ENCODE results near the gene CAMTA1. TPM values are rescaled to one million over a fixed set of nuclear protein-coding genes. Genes with fewer than 3 reads are reported as not detected.

CAMTA1 gene
- total RNA-seq, 1 donor from 2014 or later, result 38.1 TPM

GRCh38 chr1:7105269-7105668 is 320.0 kb downstream of the CAMTA1 start:
- H3K4me3 ChIP-seq (ENCODE audit: low read length in 3 of 3), result no peak overlapping the region
- H3K27ac ChIP-seq (ENCODE audit: low read depth, low read length), result no peak overlapping the region
- no peak overlapping the region for H3K9ac ChIP-seq (ENCODE audit: low read depth in 1 of 3, low read length in 3 of 3)
- H3K36me3 ChIP-seq (ENCODE audit: control insufficient read depth in 3 of 3, insufficient read depth in 3 of 3, low read length in 3 of 3), result no peaks in the 10 kb centered on the region
- H3K4me1 ChIP-seq (ENCODE audit: control insufficient read depth in 3 of 3, insufficient read depth in 3 of 3, low read length in 3 of 3), result peaks cover 0 to 20% (median 8%) of the 10 kb centered on the region in 3 donors
- peaks cover 5 to 32% (median 18%) of the 10 kb centered on the region in 3 donors for H3K27me3 ChIP-seq (ENCODE audit: control insufficient read depth in 3 of 3, insufficient read depth in 3 of 3, low read length in 3 of 3)
- H3K9me3 ChIP-seq (ENCODE audit: control insufficient read depth in 3 of 3, low read length in 3 of 3), result no peaks in the 10 kb centered on the region

GRCh38 chr1:7106442-7107108 is 321.3 kb downstream of the CAMTA1 start:
- Histone ChIP-seq H3K9ac (ENCODE audit: low read depth in 1 of 3, low read length in 3 of 3) (no peak overlapping the region), H3K36me3 (ENCODE audit: control insufficient read depth in 3 of 3, insufficient read depth in 3 of 3, low read length in 3 of 3) (no peaks in the 10 kb centered on the region), H3K4me1 (ENCODE audit: control insufficient read depth in 3 of 3, insufficient read depth in 3 of 3, low read length in 3 of 3) (peaks cover 0 to 15% (median 6%) of the 10 kb centered on the region in 3 donors), H3K9me3 (ENCODE audit: control insufficient read depth in 3 of 3, low read length in 3 of 3) (no peaks in the 10 kb centered on the region), H3K27ac (ENCODE audit: low read depth, low read length) (no peak overlapping the region), H3K27me3 (ENCODE audit: control insufficient read depth in 3 of 3, insufficient read depth in 3 of 3, low read length in 3 of 3) (peaks cover 5 to 26% (median 17%) of the 10 kb centered on the region in 3 donors), H3K4me3 (ENCODE audit: low read length in 3 of 3) (no peak overlapping the region)

GRCh38 chr1:7107109-7107830 is 322.0 kb downstream of the CAMTA1 start:
- Histone ChIP-seq H3K36me3 (ENCODE audit: control insufficient read depth in 3 of 3, insufficient read depth in 3 of 3, low read length in 3 of 3) (no peaks in the 10 kb centered on the region), H3K4me3 (ENCODE audit: low read length in 3 of 3) (no peak overlapping the region), H3K9ac (ENCODE audit: low read depth in 1 of 3, low read length in 3 of 3) (no peak overlapping the region), H3K4me1 (ENCODE audit: control insufficient read depth in 3 of 3, insufficient read depth in 3 of 3, low read length in 3 of 3) (peaks cover 0 to 15% (median 6%) of the 10 kb centered on the region in 3 donors), H3K9me3 (ENCODE audit: control insufficient read depth in 3 of 3, low read length in 3 of 3) (no peaks in the 10 kb centered on the region), H3K27me3 (ENCODE audit: control insufficient read depth in 3 of 3, insufficient read depth in 3 of 3, low read length in 3 of 3) (peaks cover 5 to 27% (median 16%) of the 10 kb centered on the region in 3 donors), H3K27ac (ENCODE audit: low read depth, low read length) (no peak overlapping the region)

GRCh38 chr1:7108251-7108650 is 323.0 kb downstream of the CAMTA1 start:
- Histone ChIP-seq H3K36me3 (ENCODE audit: control insufficient read depth in 3 of 3, insufficient read depth in 3 of 3, low read length in 3 of 3) (no peaks in the 10 kb centered on the region), H3K4me1 (ENCODE audit: control insufficient read depth in 3 of 3, insufficient read depth in 3 of 3, low read length in 3 of 3) (peaks cover 0 to 14% (median 6%) of the 10 kb centered on the region in 3 donors), H3K27ac (ENCODE audit: low read depth, low read length) (no peak overlapping the region), H3K9ac (ENCODE audit: low read depth in 1 of 3, low read length in 3 of 3) (no peak overlapping the region), H3K4me3 (ENCODE audit: low read length in 3 of 3) (no peak overlapping the region), H3K9me3 (ENCODE audit: control insufficient read depth in 3 of 3, low read length in 3 of 3) (no peaks in the 10 kb centered on the region), H3K27me3 (ENCODE audit: control insufficient read depth in 3 of 3, insufficient read depth in 3 of 3, low read length in 3 of 3) (peaks cover 5 to 31% (median 16%) of the 10 kb centered on the region in 3 donors)

- no peak overlapping the region for H3K4me3 ChIP-seq (ENCODE audit: low read length in 3 of 3)
- no peaks in the 10 kb centered on the region for H3K9me3 ChIP-seq (ENCODE audit: control insufficient read depth in 3 of 3, low read length in 3 of 3)
- no peak overlapping the region for H3K9ac ChIP-seq (ENCODE audit: low read depth in 1 of 3, low read length in 3 of 3)
- no peaks in the 10 kb centered on the region for H3K36me3 ChIP-seq (ENCODE audit: control insufficient read depth in 3 of 3, insufficient read depth in 3 of 3, low read length in 3 of 3)
- H3K27me3 ChIP-seq (ENCODE audit: control insufficient read depth in 3 of 3, insufficient read depth in 3 of 3, low read length in 3 of 3), result peaks cover 5 to 31% (median 16%) of the 10 kb centered on the region in 3 donors
- no peak overlapping the region for H3K27ac ChIP-seq (ENCODE audit: low read depth, low read length)
- H3K4me1 ChIP-seq (ENCODE audit: control insufficient read depth in 3 of 3, insufficient read depth in 3 of 3, low read length in 3 of 3), result no peaks in the 10 kb centered on the region
These were observed 324.6 kb downstream of the CAMTA1 start for GRCh38 chr1:7109901-7110300.

- no peak overlapping the region for H3K4me3 ChIP-seq (ENCODE audit: low read length in 3 of 3)
- no peak overlapping the region for H3K9ac ChIP-seq (ENCODE audit: low read depth in 1 of 3, low read length in 3 of 3)
- H3K36me3 ChIP-seq (ENCODE audit: control insufficient read depth in 3 of 3, insufficient read depth in 3 of 3, low read length in 3 of 3), result no peaks in the 10 kb centered on the region
- H3K9me3 ChIP-seq (ENCODE audit: control insufficient read depth in 3 of 3, low read length in 3 of 3), result no peaks in the 10 kb centered on the region
- no peaks in the 10 kb centered on the region for H3K4me1 ChIP-seq (ENCODE audit: control insufficient read depth in 3 of 3, insufficient read depth in 3 of 3, low read length in 3 of 3)
- H3K27me3 ChIP-seq (ENCODE audit: control insufficient read depth in 3 of 3, insufficient read depth in 3 of 3, low read length in 3 of 3), result peaks cover 5 to 31% (median 16%) of the 10 kb centered on the region in 3 donors
- H3K27ac ChIP-seq (ENCODE audit: low read depth, low read length), result no peak overlapping the region
These were observed 325.1 kb downstream of the CAMTA1 start for GRCh38 chr1:7110321-7110720.

GRCh38 chr1:7111853-7112252 is 326.6 kb downstream of the CAMTA1 start:
- H3K36me3 ChIP-seq (ENCODE audit: control insufficient read depth in 3 of 3, insufficient read depth in 3 of 3, low read length in 3 of 3), result no peaks in the 10 kb centered on the region
- H3K9ac ChIP-seq (ENCODE audit: low read depth in 1 of 3, low read length in 3 of 3), result no peak overlapping the region
- H3K4me1 ChIP-seq (ENCODE audit: control insufficient read depth in 3 of 3, insufficient read depth in 3 of 3, low read length in 3 of 3), result no peaks in the 10 kb centered on the region

GRCh38 chr1:7113136-7113535 is 327.9 kb downstream of the CAMTA1 start:
- H3K4me1 ChIP-seq (ENCODE audit: control insufficient read depth in 3 of 3, insufficient read depth in 3 of 3, low read length in 3 of 3), result peaks cover 0 to 5% (median 3%) of the 10 kb centered on the region in 3 donors

More at GRCh38 chr1:7111853-7112252, 326.6 kb downstream of the CAMTA1 start:
- Histone ChIP-seq H3K4me3 (ENCODE audit: low read length in 3 of 3) (no peak overlapping the region), H3K9me3 (ENCODE audit: control insufficient read depth in 3 of 3, low read length in 3 of 3) (no peaks in the 10 kb centered on the region), H3K27me3 (ENCODE audit: control insufficient read depth in 3 of 3, insufficient read depth in 3 of 3, low read length in 3 of 3) (peaks cover 5 to 28% (median 12%) of the 10 kb centered on the region in 3 donors), H3K27ac (ENCODE audit: low read depth, low read length) (no peak overlapping the region)

GRCh38 chr1:7113822-7114221 is 328.6 kb downstream of the CAMTA1 start:
- no peak overlapping the region for H3K9ac ChIP-seq (ENCODE audit: low read depth in 1 of 3, low read length in 3 of 3)
- H3K9me3 ChIP-seq (ENCODE audit: control insufficient read depth in 3 of 3, low read length in 3 of 3), result no peaks in the 10 kb centered on the region

More at GRCh38 chr1:7113136-7113535, 327.9 kb downstream of the CAMTA1 start:
- Histone ChIP-seq H3K27me3 (ENCODE audit: control insufficient read depth in 3 of 3, insufficient read depth in 3 of 3, low read length in 3 of 3) (peaks cover 5 to 18% (median 8%) of the 10 kb centered on the region in 3 donors), H3K27ac (ENCODE audit: low read depth, low read length) (no peak overlapping the region), H3K36me3 (ENCODE audit: control insufficient read depth in 3 of 3, insufficient read depth in 3 of 3, low read length in 3 of 3) (no peaks in the 10 kb centered on the region), H3K9me3 (ENCODE audit: control insufficient read depth in 3 of 3, low read length in 3 of 3) (no peaks in the 10 kb centered on the region), H3K4me3 (ENCODE audit: low read length in 3 of 3) (no peak overlapping the region), H3K9ac (ENCODE audit: low read depth in 1 of 3, low read length in 3 of 3) (no peak overlapping the region)

GRCh38 chr1:7116001-7116400 is 330.7 kb downstream of the CAMTA1 start:
- no peak overlapping the region for H3K9ac ChIP-seq (ENCODE audit: low read depth in 1 of 3, low read length in 3 of 3)
- no peaks in the 10 kb centered on the region for H3K9me3 ChIP-seq (ENCODE audit: control insufficient read depth in 3 of 3, low read length in 3 of 3)
- H3K27ac ChIP-seq (ENCODE audit: low read depth, low read length), result no peak overlapping the region

More at GRCh38 chr1:7113822-7114221, 328.6 kb downstream of the CAMTA1 start:
- no peak overlapping the region for H3K27ac ChIP-seq (ENCODE audit: low read depth, low read length)
- H3K36me3 ChIP-seq (ENCODE audit: control insufficient read depth in 3 of 3, insufficient read depth in 3 of 3, low read length in 3 of 3), result no peaks in the 10 kb centered on the region
- H3K27me3 ChIP-seq (ENCODE audit: control insufficient read depth in 3 of 3, insufficient read depth in 3 of 3, low read length in 3 of 3), result peaks cover 5 to 15% (median 9%) of the 10 kb centered on the region in 3 donors
- H3K4me3 ChIP-seq (ENCODE audit: low read length in 3 of 3), result no peak overlapping the region
- H3K4me1 ChIP-seq (ENCODE audit: control insufficient read depth in 3 of 3, insufficient read depth in 3 of 3, low read length in 3 of 3), result peaks cover 0 to 5% (median 3%) of the 10 kb centered on the region in 3 donors

More at GRCh38 chr1:7116001-7116400, 330.7 kb downstream of the CAMTA1 start:
- no peak overlapping the region for H3K4me3 ChIP-seq (ENCODE audit: low read length in 3 of 3)
- peaks cover 0 to 5% (median 3%) of the 10 kb centered on the region in 3 donors for H3K4me1 ChIP-seq (ENCODE audit: control insufficient read depth in 3 of 3, insufficient read depth in 3 of 3, low read length in 3 of 3)
- peaks cover 0 to 5% (median 5%) of the 10 kb centered on the region in 3 donors for H3K27me3 ChIP-seq (ENCODE audit: control insufficient read depth in 3 of 3, insufficient read depth in 3 of 3, low read length in 3 of 3)
- H3K36me3 ChIP-seq (ENCODE audit: control insufficient read depth in 3 of 3, insufficient read depth in 3 of 3, low read length in 3 of 3), result no peaks in the 10 kb centered on the region
